ENCODE results near the gene CCDC121. TPM values are rescaled to one million over a fixed set of nuclear protein-coding genes. Genes with fewer than 3 reads are reported as not detected.
"Not testable (repeated sequence)": the region's sequence is repeated elsewhere in the genome, so short reads cannot be mapped to it uniquely, and the experiment has no call there.

The CCDC121 gene
- polyA plus RNA-seq, 1 donor, result 12.0 TPM

- no peak for DNase-seq
Observed at GRCh38 chr2:27638037-27638637, 9.3 kb upstream of the CCDC121 start.

- no peak for DNase-seq
Observed at GRCh38 chr2:27636766-27637165, 8.0 kb upstream of the CCDC121 start.

GRCh38 chr2:27634291-27634690, 5.5 kb upstream of the CCDC121 start:
- no peak for DNase-seq

DNA sequence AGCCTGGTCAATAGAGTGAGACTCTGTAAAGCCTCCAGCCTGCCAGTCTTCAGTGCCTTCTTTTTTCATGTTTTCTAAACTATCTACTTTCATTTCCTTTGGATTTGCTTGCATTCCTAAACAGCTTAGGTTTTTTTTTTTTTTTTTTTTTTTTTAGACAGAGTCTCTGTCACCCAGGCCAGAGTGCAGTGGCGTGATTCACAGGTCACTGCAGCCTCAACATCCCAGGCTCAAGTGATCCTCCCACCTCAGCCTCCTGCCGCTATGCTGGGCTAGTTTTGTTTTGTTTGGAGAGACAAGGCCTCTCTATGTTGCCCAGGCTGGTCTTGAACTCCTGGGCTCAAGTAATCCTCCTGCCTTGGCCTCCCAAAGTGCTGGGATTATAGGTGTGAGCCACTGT, 1.4 kb upstream of the CCDC121 start:
- not testable (repeated sequence) for DNase-seq

DNA sequence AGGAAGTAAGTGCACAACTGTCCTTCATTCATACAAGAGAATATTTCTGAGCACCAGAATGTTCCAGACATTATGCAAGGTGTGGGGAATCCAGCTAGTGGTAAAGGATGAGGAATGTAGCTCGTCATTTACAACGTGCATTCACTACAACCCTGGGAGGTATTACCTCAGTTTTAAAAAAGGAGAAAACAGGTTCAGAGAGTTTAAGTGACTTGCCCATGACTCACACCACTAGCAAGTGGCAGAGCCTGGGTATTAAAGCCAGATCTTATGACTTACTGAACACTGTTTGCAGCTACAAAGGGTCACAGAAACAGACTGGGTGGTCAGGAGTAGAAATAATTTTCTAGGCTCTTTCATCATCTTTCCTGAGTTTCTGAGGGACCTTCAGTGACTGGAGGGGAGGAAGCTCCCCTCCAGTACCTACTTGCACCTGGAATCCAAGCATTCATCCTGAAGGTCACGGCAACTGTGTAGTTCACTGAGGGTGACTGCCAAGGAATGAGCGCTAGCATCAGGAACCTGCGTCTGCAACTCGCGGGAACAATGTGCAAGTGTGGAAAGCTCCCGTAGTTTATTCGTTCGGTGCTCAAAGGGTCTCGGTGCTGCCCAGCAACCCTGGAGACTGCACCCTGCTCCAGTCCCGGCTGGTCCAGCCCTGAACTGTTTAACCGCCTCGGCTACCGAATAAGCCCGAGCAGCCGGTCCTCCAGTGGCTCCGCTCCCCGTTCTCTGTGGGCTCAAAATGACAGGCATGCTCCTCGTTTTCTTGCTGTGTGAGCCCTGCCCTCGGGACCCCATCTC, 647 bp downstream of the CCDC121 start:
- no peak for DNase-seq

DNA sequence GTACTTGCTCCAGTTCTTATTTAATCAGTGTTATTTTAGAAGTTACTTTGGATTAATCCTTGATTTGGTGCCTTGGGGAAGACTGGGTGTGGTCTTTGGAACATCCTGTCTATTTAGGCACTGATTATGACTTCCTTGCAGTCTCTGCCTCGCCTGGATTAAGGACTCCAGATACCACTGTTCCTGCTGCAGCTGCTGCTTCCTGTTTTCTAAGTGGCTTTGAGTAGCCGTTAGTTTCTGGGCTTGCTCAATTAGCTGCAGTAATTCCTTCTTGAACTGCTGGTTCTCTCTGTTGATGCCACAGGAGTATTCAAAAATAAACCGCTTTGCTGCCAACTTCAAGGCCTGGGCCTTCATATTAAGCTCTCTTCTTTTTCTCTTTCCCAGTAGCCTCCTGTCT, 1.9 kb downstream of the CCDC121 start:
- not testable (repeated sequence) for DNase-seq

GRCh38 chr2:27626323-27626722, 2.5 kb downstream of the CCDC121 start:
- DNase-seq, result not testable (repeated sequence)

DNA sequence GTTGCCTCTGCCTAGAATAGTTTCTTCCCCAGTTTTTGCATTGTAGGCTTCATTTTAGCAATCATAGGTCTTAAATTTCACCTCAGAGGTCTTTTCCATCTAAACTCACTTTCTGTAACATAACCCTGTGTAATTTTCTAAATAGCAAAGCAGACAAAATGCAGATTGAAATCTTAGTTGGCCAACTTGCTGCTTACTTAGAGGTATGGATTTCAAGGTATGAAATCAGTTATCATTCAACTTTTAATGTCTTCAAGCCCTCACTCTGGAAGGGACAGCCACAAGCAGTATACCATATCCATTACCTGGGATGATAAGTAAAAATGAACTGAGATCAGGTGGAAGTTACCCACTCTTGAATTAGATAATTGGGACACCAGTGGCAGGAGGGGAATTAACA, 3.9 kb downstream of the CCDC121 start:
- no peak for DNase-seq

DNA sequence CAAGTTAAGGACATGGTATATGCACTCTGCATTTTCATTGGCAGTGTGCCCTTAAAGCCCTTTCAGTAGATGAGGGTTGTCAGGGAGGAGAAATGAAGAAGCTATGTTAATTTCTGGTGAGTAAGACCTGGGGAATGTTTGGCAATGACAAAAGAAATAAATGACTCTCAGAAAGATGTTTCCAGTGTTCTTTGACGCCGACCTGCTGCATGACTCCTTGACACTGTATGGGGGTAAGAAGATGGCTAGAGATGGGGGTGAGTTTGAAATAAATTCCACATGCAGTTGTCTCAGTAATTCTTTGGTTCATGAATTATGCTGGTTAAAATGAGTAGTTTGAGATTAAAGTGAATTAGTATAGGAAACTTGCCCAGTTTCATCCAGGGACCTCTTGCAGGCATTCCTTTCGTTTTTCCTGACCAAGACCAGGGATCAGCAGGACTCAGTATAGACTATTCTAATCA, 5.9 kb downstream of the CCDC121 start:
- DNase-seq, result no peak

DNA sequence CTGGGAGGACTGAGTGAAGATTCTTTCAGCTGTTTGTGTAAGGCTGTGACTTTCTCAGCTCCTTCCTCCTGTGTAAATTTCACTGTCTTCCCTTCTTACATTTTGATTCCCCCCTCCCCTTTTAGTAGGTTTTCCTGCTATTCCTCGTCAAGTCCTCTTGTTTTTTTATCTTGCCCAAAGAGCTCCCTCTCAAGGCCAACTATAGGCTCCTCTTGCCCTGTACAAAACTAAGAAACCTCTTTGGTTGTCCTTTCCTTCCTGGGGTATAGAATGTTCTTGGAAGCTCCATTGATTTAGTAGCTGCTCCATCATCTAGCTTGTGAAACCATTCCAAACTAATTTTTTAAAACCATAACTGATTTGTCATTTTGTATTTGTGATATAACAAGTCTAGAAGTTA, 7.3 kb downstream of the CCDC121 start:
- no peak for DNase-seq

DNA sequence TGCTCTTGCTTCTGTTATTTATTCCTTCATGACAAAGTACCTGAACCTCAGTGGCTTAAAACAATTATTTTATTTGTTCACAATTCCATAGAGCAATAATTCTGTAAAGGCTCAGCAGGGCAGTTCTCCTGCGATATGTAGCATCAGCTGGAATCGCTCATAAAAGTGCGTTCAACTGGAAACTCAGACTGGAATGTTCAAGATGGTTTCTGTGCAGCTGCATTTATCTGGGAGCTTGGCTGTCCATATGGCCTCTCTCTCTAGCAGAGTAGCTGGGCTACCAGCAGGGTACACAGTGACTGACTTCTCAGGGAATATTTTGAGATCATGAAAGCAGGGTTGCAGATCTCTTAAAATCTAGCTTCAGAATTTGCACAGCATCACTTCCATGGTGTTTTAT, 13.5 kb downstream of the CCDC121 start:
- no peak for DNase-seq

GRCh38 chr2:27613985-27614384, 14.8 kb downstream of the CCDC121 start:
- DNase-seq, result no peak

GRCh38 chr2:27606611-27607010, 22.2 kb downstream of the CCDC121 start:
- DNase-seq, result no peak

- no peak for DNase-seq
Observed at GRCh38 chr2:27596627-27597026, 32.2 kb downstream of the CCDC121 start.

DNA sequence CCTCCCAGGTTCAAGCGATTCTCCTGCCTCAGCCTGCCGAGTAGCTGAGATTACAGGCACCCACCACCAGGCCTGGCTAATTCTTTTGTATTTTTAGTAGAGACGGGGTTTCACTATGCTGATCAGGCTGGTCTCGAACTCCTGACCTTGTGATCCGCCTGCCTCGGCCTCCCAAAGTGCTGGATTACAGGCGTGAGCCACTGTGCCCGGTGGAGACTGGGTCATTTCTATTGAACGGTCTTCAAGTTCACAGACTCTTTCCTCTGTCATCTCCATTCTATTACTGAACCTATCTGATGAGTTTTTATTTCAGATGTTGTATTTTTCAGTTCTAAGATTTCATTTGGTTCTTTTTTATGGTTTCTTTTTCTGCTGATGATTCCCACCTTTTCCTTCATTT, 33.4 kb downstream of the CCDC121 start:
- not testable (repeated sequence) for DNase-seq

GRCh38 chr2:27594020-27594703, 34.6 kb downstream of the CCDC121 start:
- DNase-seq, result not testable (repeated sequence)

- no peak for DNase-seq
Observed at GRCh38 chr2:27593240-27593639, 35.6 kb downstream of the CCDC121 start.

DNA sequence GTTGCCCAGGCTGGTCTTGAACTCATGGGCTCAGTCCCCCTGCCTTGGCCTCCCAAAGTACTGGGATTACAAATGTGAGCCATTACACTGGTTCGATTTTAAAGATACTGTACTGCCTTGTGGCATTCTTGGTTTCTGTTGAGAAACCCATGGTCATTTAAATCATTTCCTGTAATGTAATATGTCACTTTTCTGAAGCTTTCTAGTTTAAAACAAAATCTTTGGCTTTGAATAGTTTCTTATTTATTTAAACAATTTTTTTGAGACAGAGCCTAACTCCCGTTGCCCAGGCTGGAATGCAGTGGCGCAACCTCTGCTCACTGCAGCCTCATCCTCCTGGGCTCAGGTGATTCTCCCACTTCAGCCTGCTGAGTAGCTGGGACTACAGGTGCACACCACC, 37.1 kb downstream of the CCDC121 start:
- no peak for DNase-seq

DNA sequence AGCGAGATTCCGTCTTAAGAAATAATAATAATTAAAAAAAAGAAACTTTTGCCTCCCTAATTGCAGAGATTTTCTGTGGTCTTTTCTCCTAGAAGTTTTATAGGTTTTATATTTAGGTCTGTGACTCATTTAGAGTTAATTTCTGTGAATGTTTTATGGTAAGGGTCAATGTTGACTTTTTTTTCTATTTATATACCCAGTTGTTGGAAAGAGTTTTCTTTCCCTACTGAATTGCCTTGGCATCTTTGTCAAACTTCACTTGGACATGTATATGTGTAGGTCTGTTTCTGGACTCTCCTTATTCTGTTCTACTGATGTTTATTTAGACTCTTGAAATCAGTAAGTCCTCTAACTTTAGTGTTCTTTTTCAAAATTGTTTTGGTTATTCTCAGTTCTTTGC, 40.5 kb downstream of the CCDC121 start:
- no peak for DNase-seq

GRCh38 chr2:27587025-27587424, 41.8 kb downstream of the CCDC121 start:
- no peak for DNase-seq

- DNase-seq, result no peak
Observed at GRCh38 chr2:27584597-27584996, 44.2 kb downstream of the CCDC121 start.

DNA sequence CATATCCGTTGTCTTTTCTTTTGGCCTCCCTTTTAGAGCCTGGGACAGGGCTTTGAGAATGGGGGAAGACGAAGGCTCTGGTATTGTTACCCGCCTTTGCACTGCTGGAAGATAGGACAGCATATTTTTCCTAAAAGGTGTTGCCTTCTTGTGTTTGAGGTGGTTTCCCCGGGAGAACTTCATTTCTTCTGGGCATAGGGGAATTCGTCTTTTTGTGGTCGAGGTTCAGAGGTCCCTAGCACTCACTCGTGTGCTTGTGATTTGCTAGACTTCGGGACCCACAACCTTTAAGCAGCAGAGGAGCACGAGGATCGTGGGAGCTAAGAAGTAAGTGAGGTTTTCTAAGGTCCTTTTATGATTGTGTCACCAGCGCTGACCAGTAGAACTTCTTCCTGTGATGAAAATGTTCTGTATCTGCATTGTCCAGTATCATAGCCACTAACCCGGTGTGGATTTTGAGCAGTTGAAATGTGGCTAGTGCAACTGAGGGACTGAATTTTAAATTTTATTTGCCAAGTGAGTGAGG, 45.4 kb downstream of the CCDC121 start:
- DNase-seq, result no peak

Measured in left kidney (tissue), 2 donors.